GM19395 (cell line): Measurements from ENCODE around the gene PSG3.
"Not testable (repeated sequence)": the region's sequence is repeated elsewhere in the genome, so short reads cannot be mapped to it uniquely, and the experiment has no call there.

Experiments
- ATAC-seq: cut with Tn5 transposase; IDR thresholded peaks from one replicate; pipeline ENCODE4 v1.9.1; 2021; ENCODE audit warnings: mild to moderate bottlenecking, moderate library complexity; ENCODE audit not compliant: unreplicated experiment

Gene PSG3

GRCh38 chr19:42695811-42696503 lies 44.3 kb downstream of the PSG3 start:
- ATAC-seq: no peak

DNA sequence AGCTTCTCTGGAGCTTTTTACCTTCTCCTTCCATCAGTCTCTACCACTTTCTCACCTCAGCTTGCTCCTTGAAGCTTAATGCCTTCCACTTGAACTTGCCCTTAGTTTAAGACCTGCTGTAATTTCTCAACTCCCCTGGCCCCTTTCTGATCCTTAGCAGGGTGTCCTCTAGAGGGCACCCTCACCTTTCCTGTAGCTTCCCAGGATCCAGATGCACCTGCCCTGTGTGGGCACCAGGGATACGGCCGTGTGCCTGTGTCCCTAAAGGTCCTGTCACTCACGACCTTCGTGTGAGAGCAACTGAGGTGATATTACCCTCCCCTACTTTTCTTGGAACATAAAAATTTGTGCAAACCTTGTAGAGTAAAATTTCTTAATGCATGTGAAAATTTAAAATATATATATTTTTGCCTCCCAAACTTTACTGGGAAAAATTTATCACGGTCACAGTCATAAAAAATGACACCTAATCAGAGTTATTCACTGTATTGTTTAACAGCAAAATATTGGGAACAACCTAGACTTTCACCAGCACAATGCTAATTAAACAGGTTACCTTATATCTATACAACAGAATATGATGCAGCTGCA lies 46.4 kb downstream of the PSG3 start:
- ATAC-seq: no peak

DNA sequence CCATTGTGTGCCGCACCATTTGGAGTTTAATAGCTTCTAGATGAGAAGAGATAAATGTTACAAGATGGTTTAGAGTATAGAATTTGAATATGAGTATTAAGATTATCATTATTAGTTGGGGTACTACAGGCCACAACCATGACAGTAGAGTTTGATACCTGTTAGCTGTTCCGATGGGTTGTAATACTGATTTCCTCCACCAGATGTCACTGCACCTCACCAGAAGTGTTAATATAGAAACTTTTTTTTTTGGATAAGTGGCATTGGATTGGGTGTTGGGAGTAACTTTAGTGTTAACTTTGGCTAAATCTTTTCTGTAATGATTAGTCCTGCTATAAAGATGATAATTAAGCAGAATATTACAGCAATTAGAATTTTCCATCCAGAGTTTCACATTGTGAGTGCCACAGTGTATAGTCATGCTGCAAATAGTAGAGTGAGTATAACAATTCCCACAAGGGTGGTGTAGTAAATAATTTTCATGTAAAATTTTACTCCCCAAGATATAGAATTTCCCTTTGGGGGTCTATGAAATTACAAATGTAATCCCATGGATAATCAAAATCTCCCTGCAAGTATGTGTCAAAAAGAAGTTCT lies 56.3 kb downstream of the PSG3 start:
- no peak for ATAC-seq

GRCh38 chr19:42676326-42676725 lies 64.0 kb downstream of the PSG3 start:
- not testable (repeated sequence) for ATAC-seq

GRCh38 chr19:42674549-42674948 lies 65.7 kb downstream of the PSG3 start:
- ATAC-seq: not testable (repeated sequence)
